Liver (tissue), 9 donors: Measurements from ENCODE around the gene CALML5. TPM values are rescaled to one million over a fixed set of nuclear protein-coding genes. Genes with fewer than 3 reads are reported as not detected.

ENCODE experiments used
- DNase-seq: peaks from one replicate; pipeline ENCODE4 v3.0.0-alpha.2; 2017; ENCODE audit warnings: low spot score
- H3K27ac ChIP-seq, 2 donors: one replicate each; pipeline ENCODE4 v1.7.0; 2013; ENCODE audit warnings: inconsistent platforms in 2 of 2, low read length in 2 of 2, control low read depth in 1 of 2, low read depth in 1 of 2, mild to moderate bottlenecking in 1 of 2
- H3K27me3 ChIP-seq, 4 donors: one replicate each; pipeline versions ENCODE4 v1.6.1 to v1.7.0; 2013; ENCODE audit warnings: low read length in 3 of 4, inconsistent platforms in 1 of 4, mild to moderate bottlenecking in 1 of 4, moderate library complexity in 1 of 4; ENCODE audit not compliant: control insufficient read depth in 4 of 4, insufficient read depth in 4 of 4
- H3K36me3 ChIP-seq, 4 donors: one replicate each; pipeline versions ENCODE4 v1.6.1 to v1.7.0; 2013; ENCODE audit warnings: low read length in 3 of 4, mild to moderate bottlenecking in 3 of 4, low read depth in 1 of 4, moderate library complexity in 1 of 4; ENCODE audit not compliant: control insufficient read depth in 4 of 4, insufficient read depth in 3 of 4
- H3K4me1 ChIP-seq, 4 donors: one replicate each; pipeline versions ENCODE4 v1.6.1 to v1.7.0; 2013; ENCODE audit warnings: low read length in 3 of 4, mild to moderate bottlenecking in 3 of 4, moderate library complexity in 1 of 4; ENCODE audit not compliant: control insufficient read depth in 4 of 4, insufficient read depth in 4 of 4
- H3K4me3 ChIP-seq, 3 donors: one replicate each; pipeline versions ENCODE4 v1.6.1 to v1.7.0; 2013; ENCODE audit warnings: low read length in 3 of 3, control low read depth in 1 of 3, low read depth in 1 of 3, mild to moderate bottlenecking in 1 of 3
- H3K9ac ChIP-seq, 2 donors: one replicate each; pipeline ENCODE4 v1.7.0; 2013; ENCODE audit warnings: low read length in 2 of 2, mild to moderate bottlenecking in 2 of 2, moderate library complexity in 2 of 2, control low read depth in 1 of 2, low read depth in 1 of 2
- H3K9me3 ChIP-seq, 4 donors: one replicate each; pipeline versions ENCODE4 v1.6.1 to v1.7.0; 2013; ENCODE audit warnings: low read length in 3 of 4; ENCODE audit not compliant: control insufficient read depth in 4 of 4
- ATF3 ChIP-seq: IDR thresholded peaks from 2 replicates; pipeline ENCODE4 v1.6.1; 2016; ENCODE audit warnings: antibody characterized with exemption
- EGR1 ChIP-seq, 2 donors: IDR thresholded peaks; 2 replicates each; pipeline ENCODE4 v1.6.1; 2016 to 2018; ENCODE audit warnings: antibody characterized with exemption in 2 of 2, low read depth in 2 of 2
- FOXA1 ChIP-seq: IDR thresholded peaks from 2 replicates; pipeline ENCODE4 v1.6.1; 2016; ENCODE audit warnings: antibody characterized with exemption
- FOXA2 ChIP-seq: IDR thresholded peaks from 2 replicates; pipeline ENCODE4 v1.6.1; 2016; ENCODE audit warnings: antibody characterized with exemption
- GABPA ChIP-seq, 2 donors: IDR thresholded peaks in 1 of 2; conservative IDR thresholded peaks in 1 of 2; 2 replicates each; pipeline ENCODE4 v1.6.1; 2016; ENCODE audit warnings: antibody characterized with exemption in 2 of 2, mild to moderate bottlenecking in 1 of 2, moderate library complexity in 1 of 2
- HNF4A ChIP-seq, 2 donors: conservative IDR thresholded peaks; 2 replicates each; pipeline ENCODE4 v1.6.1; 2016; ENCODE audit warnings: antibody characterized with exemption in 2 of 2, mild to moderate bottlenecking in 2 of 2
- HNF4G ChIP-seq: IDR thresholded peaks from 2 replicates; pipeline ENCODE4 v1.6.1; 2016; ENCODE audit warnings: antibody characterized with exemption
- JUND ChIP-seq, 2 donors: IDR thresholded peaks; 2 replicates each; pipeline ENCODE4 v1.6.1; 2016; ENCODE audit warnings: antibody characterized with exemption in 2 of 2
- NR2F2 ChIP-seq: IDR thresholded peaks from 2 replicates; pipeline ENCODE4 v1.6.1; 2016; ENCODE audit warnings: antibody characterized with exemption
- RAD21 ChIP-seq, 2 donors: IDR thresholded peaks; 2 replicates each; pipeline ENCODE4 v1.6.1; 2016; ENCODE audit warnings: antibody characterized with exemption in 2 of 2, mild to moderate bottlenecking in 2 of 2
- RXRA ChIP-seq, 2 donors: IDR thresholded peaks; 2 replicates each; pipeline ENCODE4 v1.6.1; 2017 to 2018; ENCODE audit warnings: antibody characterized with exemption in 2 of 2, mild to moderate bottlenecking in 1 of 2
- SP1 ChIP-seq: IDR thresholded peaks from 2 replicates; pipeline ENCODE4 v1.6.1; 2018; ENCODE audit warnings: antibody characterized with exemption, mild to moderate bottlenecking
- TAF1 ChIP-seq: conservative IDR thresholded peaks from 2 replicates; pipeline ENCODE4 v1.6.1; 2016; ENCODE audit warnings: antibody characterized with exemption, mild to moderate bottlenecking
- YY1 ChIP-seq: IDR thresholded peaks from 2 replicates; pipeline ENCODE4 v1.6.1; 2016; ENCODE audit warnings: antibody characterized with exemption, mild to moderate bottlenecking
- ZBTB33 ChIP-seq: IDR thresholded peaks from 2 replicates; pipeline ENCODE4 v1.6.1; 2016; ENCODE audit warnings: antibody characterized with exemption
- WGBS: extraction: QIAGEN DNeasy Blood & Tissue Kit; methylation state at CpG from one replicate; pipeline ENCODE4 v1.1.7; 2013; 5-methylcytosine and 5-hydroxymethylcytosine counted together
- polyA plus RNA-seq, 2 donors: library from polyadenylated mRNA; stranded (reverse) in 1 of 2; unstranded in 1 of 2; fragments of 200-250 nt in 1 of 2; fragments of >200 nt in 1 of 2; fragmentation: Nextera tagmentation in 1 of 2; extraction: Ambion mirVana in 1 of 2; gene quantifications; one replicate each; pipeline versions ENCODE4 v1.2.1 to v1.2.3, GENCODE V29; 2013 to 2015
- total RNA-seq, 2 donors: library from RNA; depleted of rRNA; stranded (reverse); fragments of >200 nt; gene quantifications; one replicate each; pipeline ENCODE4 v1.2.3, GENCODE V29; 2014
- TF ChIP-seq, protein P1 (sequence below): fragments of 150-350 bp; IDR thresholded peaks from 2 replicates; pipeline ENCODE4 v1.5.1; 2017; ENCODE audit warnings: improper control_type of control experiment, low read depth, low read length; ENCODE audit not compliant: missing input control
- TF ChIP-seq, protein P2 (sequence below): IDR thresholded peaks from 2 replicates; pipeline ENCODE4 v1.6.1; 2016; ENCODE audit warnings: antibody characterized with exemption
- TF ChIP-seq, protein P3 (sequence below): IDR thresholded peaks from 2 replicates; pipeline ENCODE4 v1.6.1; 2016; ENCODE audit warnings: antibody characterized with exemption, mild to moderate bottlenecking
- donor health status: healthy.
- donor health status: healthy.
- donor health status: healthy.
- donor health status: healthy.
- donor health status: healthy.

CALML5 gene
- total and polyA plus RNA-seq, 4 donors, result not detected

- H3K27ac ChIP-seq, result no peak overlapping the region
- no peak for DNase-seq
- H3K27me3 ChIP-seq, result no peaks in the 10 kb centered on the region
- H3K4me3 ChIP-seq, result no peak overlapping the region
- H3K9me3 ChIP-seq, result no peaks in the 10 kb centered on the region
- peaks cover 12 to 44% (median 35%) of the 10 kb centered on the region in 4 donors for H3K4me1 ChIP-seq
- TF ChIP-seq RXRA (IDR thresholded peaks at IDR 0.05), result no peak
- TF ChIP-seq, protein P1, sequence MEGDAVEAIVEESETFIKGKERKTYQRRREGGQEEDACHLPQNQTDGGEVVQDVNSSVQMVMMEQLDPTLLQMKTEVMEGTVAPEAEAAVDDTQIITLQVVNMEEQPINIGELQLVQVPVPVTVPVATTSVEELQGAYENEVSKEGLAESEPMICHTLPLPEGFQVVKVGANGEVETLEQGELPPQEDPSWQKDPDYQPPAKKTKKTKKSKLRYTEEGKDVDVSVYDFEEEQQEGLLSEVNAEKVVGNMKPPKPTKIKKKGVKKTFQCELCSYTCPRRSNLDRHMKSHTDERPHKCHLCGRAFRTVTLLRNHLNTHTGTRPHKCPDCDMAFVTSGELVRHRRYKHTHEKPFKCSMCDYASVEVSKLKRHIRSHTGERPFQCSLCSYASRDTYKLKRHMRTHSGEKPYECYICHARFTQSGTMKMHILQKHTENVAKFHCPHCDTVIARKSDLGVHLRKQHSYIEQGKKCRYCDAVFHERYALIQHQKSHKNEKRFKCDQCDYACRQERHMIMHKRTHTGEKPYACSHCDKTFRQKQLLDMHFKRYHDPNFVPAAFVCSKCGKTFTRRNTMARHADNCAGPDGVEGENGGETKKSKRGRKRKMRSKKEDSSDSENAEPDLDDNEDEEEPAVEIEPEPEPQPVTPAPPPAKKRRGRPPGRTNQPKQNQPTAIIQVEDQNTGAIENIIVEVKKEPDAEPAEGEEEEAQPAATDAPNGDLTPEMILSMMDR, result no peak
- TF ChIP-seq, protein P2, sequence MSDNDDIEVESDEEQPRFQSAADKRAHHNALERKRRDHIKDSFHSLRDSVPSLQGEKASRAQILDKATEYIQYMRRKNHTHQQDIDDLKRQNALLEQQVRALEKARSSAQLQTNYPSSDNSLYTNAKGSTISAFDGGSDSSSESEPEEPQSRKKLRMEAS, result no peak
- TF ChIP-seq HNF4G, result no peak
- no peak for TF ChIP-seq FOXA1
- no peak for TF ChIP-seq NR2F2
- no peak for TF ChIP-seq FOXA2
- TF ChIP-seq ZBTB33, result no peak
- no peak for TF ChIP-seq HNF4A (conservative IDR thresholded peaks at IDR 0.05)
- TF ChIP-seq, protein P3, sequence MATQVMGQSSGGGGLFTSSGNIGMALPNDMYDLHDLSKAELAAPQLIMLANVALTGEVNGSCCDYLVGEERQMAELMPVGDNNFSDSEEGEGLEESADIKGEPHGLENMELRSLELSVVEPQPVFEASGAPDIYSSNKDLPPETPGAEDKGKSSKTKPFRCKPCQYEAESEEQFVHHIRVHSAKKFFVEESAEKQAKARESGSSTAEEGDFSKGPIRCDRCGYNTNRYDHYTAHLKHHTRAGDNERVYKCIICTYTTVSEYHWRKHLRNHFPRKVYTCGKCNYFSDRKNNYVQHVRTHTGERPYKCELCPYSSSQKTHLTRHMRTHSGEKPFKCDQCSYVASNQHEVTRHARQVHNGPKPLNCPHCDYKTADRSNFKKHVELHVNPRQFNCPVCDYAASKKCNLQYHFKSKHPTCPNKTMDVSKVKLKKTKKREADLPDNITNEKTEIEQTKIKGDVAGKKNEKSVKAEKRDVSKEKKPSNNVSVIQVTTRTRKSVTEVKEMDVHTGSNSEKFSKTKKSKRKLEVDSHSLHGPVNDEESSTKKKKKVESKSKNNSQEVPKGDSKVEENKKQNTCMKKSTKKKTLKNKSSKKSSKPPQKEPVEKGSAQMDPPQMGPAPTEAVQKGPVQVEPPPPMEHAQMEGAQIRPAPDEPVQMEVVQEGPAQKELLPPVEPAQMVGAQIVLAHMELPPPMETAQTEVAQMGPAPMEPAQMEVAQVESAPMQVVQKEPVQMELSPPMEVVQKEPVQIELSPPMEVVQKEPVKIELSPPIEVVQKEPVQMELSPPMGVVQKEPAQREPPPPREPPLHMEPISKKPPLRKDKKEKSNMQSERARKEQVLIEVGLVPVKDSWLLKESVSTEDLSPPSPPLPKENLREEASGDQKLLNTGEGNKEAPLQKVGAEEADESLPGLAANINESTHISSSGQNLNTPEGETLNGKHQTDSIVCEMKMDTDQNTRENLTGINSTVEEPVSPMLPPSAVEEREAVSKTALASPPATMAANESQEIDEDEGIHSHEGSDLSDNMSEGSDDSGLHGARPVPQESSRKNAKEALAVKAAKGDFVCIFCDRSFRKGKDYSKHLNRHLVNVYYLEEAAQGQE, result no peak
- TF ChIP-seq EGR1 (IDR thresholded peaks at IDR 0.05; ENCODE audit: low read depth in 2 of 2), result no peak
- no peak for TF ChIP-seq ATF3
- no peak for TF ChIP-seq YY1
- TF ChIP-seq SP1, result no peak
- TF ChIP-seq JUND (IDR thresholded peaks at IDR 0.05), result no peak
- no peak for TF ChIP-seq TAF1
- TF ChIP-seq GABPA (IDR thresholded peaks at IDR 0.05 in 1 of 2, conservative IDR thresholded peaks at IDR 0.05 in 1 of 2), result no peak
- no peak for TF ChIP-seq RAD21 (IDR thresholded peaks at IDR 0.05)
- no peak overlapping the region for H3K9ac ChIP-seq
- WGBS, result 84% methylated on average over 10 of the region's 10 CpGs
- H3K36me3 ChIP-seq, result no peaks in the 10 kb centered on the region
Measured at GRCh38 chr10:5531558-5532306, 32.4 kb upstream of the CALML5 start.
